HTR-8/SVneo (cell line): ENCODE data around the gene CCN6.

Experiments
- DNase-seq: peaks from one replicate; pipeline ENCODE4 v3.0.0; 2011; ENCODE audit warnings: low spot score, mixed read lengths; ENCODE audit not compliant: insufficient read length
- FAIRE-seq: peaks from 2 replicates; lab custom pipeline; 2011; peaks lifted over from hg19 to GRCh38; lab: Jason Lieb, UNC

CCN6 gene

DNA sequence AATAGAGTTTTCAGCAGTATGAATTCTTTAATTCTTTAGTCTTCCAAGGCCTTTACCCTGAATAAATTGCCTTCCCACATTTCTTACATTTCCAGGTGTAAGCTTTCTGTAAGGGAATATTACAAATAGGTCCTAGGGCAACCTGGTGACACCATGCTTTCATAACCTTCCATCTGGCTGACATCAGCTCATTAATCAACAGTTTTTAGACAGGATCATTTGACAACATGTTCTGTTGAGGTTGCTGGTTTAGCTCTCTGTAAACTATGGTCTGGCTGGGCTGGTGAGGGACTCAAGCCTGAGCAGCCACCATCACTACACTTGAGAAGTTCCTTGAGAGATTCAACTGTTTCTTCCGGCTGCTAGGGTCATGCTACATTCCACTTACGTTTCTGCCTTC lies 52.7 kb downstream of the CCN6 start:
- DNase-seq: no peak
- no peak for FAIRE-seq

DNA sequence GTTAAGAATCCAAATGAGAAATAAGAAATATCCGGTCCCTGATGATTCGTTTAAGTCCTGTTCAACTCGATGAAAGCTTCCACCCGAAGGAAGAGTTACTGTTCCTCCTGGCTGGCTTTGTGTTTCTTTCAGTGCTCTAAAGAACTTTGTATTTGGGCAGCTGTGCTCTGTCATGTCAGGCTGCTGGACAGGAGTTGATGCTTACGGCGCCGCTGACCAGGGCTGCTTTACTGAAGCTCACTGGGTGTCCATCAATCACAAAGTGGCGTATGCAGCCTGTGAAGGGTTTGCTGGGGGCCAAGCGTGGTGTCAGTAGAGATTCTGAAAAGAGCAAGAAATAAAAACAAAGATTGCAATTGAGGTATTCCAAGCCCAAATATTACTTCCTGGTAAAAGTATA lies 55.4 kb downstream of the CCN6 start:
- DNase-seq: no peak
- FAIRE-seq: no peak

GRCh38 chr6:112113431-112113830 lies 59.5 kb downstream of the CCN6 start:
- FAIRE-seq: no peak

GRCh38 chr6:112113918-112114317 lies 60.0 kb downstream of the CCN6 start:
- no peak for DNase-seq
- FAIRE-seq: no peak

More at GRCh38 chr6:112113431-112113830, 59.5 kb downstream of the CCN6 start:
- DNase-seq: no peak

DNA sequence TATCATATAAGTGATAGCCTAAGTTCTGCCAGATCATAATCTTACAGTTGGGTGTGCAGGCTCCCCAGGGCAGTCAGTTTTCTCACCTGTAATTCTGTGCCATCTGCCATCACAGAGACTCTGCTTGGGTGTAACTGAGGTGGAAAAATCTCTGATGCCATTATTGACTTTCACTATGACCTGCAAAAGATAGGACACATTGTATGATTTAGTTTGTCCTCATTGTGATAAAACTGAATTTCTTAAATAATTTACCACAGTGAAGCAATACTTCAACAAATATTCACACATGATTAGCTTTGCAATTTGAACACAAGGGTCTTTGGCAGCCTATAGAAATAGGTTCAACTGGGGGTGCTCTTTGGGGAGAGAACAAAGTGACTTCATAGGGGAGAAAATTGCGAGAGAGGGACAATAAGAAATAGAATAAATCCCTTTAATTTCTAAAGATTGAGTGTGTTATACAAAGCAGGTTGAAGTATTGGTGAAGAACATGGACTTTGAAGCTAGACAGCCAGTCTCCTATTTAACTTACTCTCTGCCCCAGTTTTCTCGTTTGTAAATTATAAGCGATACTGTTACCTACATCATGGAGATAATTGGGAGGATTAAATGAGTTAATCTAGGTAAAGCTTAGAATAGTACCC lies 60.8 kb downstream of the CCN6 start:
- no peak for FAIRE-seq
- DNase-seq: no peak

GRCh38 chr6:112116221-112116620 lies 62.3 kb downstream of the CCN6 start:
- no peak for DNase-seq
- no peak for FAIRE-seq

GRCh38 chr6:112117554-112117953 lies 63.6 kb downstream of the CCN6 start:
- FAIRE-seq (no peak), DNase-seq (peak; percentile 22)

- DNase-seq (no peak), FAIRE-seq (no peak)
These were observed 64.1 kb downstream of the CCN6 start for GRCh38 chr6:112118034-112118433.
